Measurements from ENCODE around the gene CEP112. TPM values are rescaled to one million over a fixed set of nuclear protein-coding genes. Genes with fewer than 3 reads are reported as not detected.

CEP112 gene
- total RNA-seq, 1 donor from 2014 or later = 14.5 TPM

- Histone ChIP-seq H3K27me3 (ENCODE audit: low read depth) (no peaks in the 10 kb centered on the region), H3K36me3 (no peaks in the 10 kb centered on the region), H3K9me3 (replicated peaks) (no peaks in the 10 kb centered on the region), H3K4me1 (no peaks in the 10 kb centered on the region), H3K27ac (replicated peaks) (no peak overlapping the region), H3K4me3 (no peak overlapping the region)
- intact Hi-C loops (cut with micrococcal nuclease) = no loop called here
- no peak for TF ChIP-seq CTCF (IDR thresholded peaks at IDR 0.05; ENCODE audit: borderline replicate concordance)
- no peak for DNase-seq
Observed at GRCh38 chr17:65885541-65886312, 306.2 kb downstream of the CEP112 start.

- no peak overlapping the region for H3K4me3 ChIP-seq
- H3K36me3 ChIP-seq = peaks cover 3% of the 10 kb centered on the region
- no peak for DNase-seq
- intact Hi-C loops (cut with micrococcal nuclease) = no loop called here
- no peak for TF ChIP-seq CTCF (IDR thresholded peaks at IDR 0.05; ENCODE audit: borderline replicate concordance)
- no peak overlapping the region for H3K27ac ChIP-seq (replicated peaks)
- no peaks in the 10 kb centered on the region for H3K27me3 ChIP-seq (ENCODE audit: low read depth)
- H3K9me3 ChIP-seq (replicated peaks) = peaks cover 16% of the 10 kb centered on the region
- H3K4me1 ChIP-seq = no peaks in the 10 kb centered on the region
Observed at GRCh38 chr17:65876985-65877384, 314.9 kb downstream of the CEP112 start.

GRCh38 chr17:65868881-65869280 is 323.1 kb downstream of the CEP112 start:
- intact Hi-C loops (cut with micrococcal nuclease) = no loop called here
- no peaks in the 10 kb centered on the region for H3K9me3 ChIP-seq (replicated peaks)
- no peaks in the 10 kb centered on the region for H3K36me3 ChIP-seq
- no peak for DNase-seq
- TF ChIP-seq CTCF (IDR thresholded peaks at IDR 0.05; ENCODE audit: borderline replicate concordance) = no peak
- peaks cover 5% of the 10 kb centered on the region for H3K4me1 ChIP-seq
- H3K4me3 ChIP-seq = no peak overlapping the region
- H3K27ac ChIP-seq (replicated peaks) = no peak overlapping the region
- H3K27me3 ChIP-seq (ENCODE audit: low read depth) = no peaks in the 10 kb centered on the region

GRCh38 chr17:65867014-65867413 is 324.9 kb downstream of the CEP112 start:
- H3K27me3 ChIP-seq (ENCODE audit: low read depth) = no peaks in the 10 kb centered on the region
- peaks cover 5% of the 10 kb centered on the region for H3K4me1 ChIP-seq
- no peak for TF ChIP-seq CTCF (IDR thresholded peaks at IDR 0.05; ENCODE audit: borderline replicate concordance)
- H3K9me3 ChIP-seq (replicated peaks) = no peaks in the 10 kb centered on the region
- no peak for DNase-seq
- no peak overlapping the region for H3K4me3 ChIP-seq
- intact Hi-C loops (cut with micrococcal nuclease) = no loop called here
- no peak overlapping the region for H3K27ac ChIP-seq (replicated peaks)
- H3K36me3 ChIP-seq = no peaks in the 10 kb centered on the region

GRCh38 chr17:65865715-65866425 is 326.1 kb downstream of the CEP112 start:
- Histone ChIP-seq H3K27ac (replicated peaks) (no peak overlapping the region), H3K9me3 (replicated peaks) (no peaks in the 10 kb centered on the region), H3K36me3 (no peaks in the 10 kb centered on the region), H3K4me1 (peaks cover 5% of the 10 kb centered on the region), H3K27me3 (ENCODE audit: low read depth) (no peaks in the 10 kb centered on the region), H3K4me3 (no peak overlapping the region)
- no peak for DNase-seq
- intact Hi-C loops (cut with micrococcal nuclease) = no loop called here
- no peak for TF ChIP-seq CTCF (IDR thresholded peaks at IDR 0.05; ENCODE audit: borderline replicate concordance)
